ENCODE measurements around the gene ADGRB3. TPM values are rescaled to one million over a fixed set of nuclear protein-coding genes. Genes with fewer than 3 reads are reported as not detected.
"Not testable (repeated sequence)": the region's sequence is repeated elsewhere in the genome, so short reads cannot be mapped to it uniquely, and the experiment has no call there.

Gene ADGRB3
- total RNA-seq, 1 donor from 2014 or later, result not detected

- no peak for TF ChIP-seq CTCF (IDR thresholded peaks at IDR 0.05; ENCODE audit: insufficient read depth, low read length, severe bottlenecking)
- no peak overlapping the region for H3K4me3 ChIP-seq (ENCODE audit: low read depth, low read length)
- no peak for DNase-seq (ENCODE audit: low read depth)
- FAIRE-seq, result no peak
- no peaks in the 10 kb centered on the region for H3K36me3 ChIP-seq (ENCODE audit: control insufficient read depth, insufficient read depth, low read length)
- no peaks in the 10 kb centered on the region for H3K27me3 ChIP-seq (ENCODE audit: control insufficient read depth, insufficient read depth, low read length)
Measured at GRCh38 chr6:69427882-69428281, 792.8 kb downstream of the ADGRB3 start.

- not testable (repeated sequence) for H3K4me3 ChIP-seq (ENCODE audit: low read depth, low read length); FAIRE-seq; DNase-seq (ENCODE audit: low read depth); H3K36me3 ChIP-seq (ENCODE audit: control insufficient read depth, insufficient read depth, low read length); H3K27me3 ChIP-seq (ENCODE audit: control insufficient read depth, insufficient read depth, low read length)
Measured at GRCh38 chr6:69432168-69432567, 797.1 kb downstream of the ADGRB3 start.

- DNase-seq (ENCODE audit: low read depth); H3K36me3 ChIP-seq (ENCODE audit: control insufficient read depth, insufficient read depth, low read length); H3K4me3 ChIP-seq (ENCODE audit: low read depth, low read length); FAIRE-seq; H3K27me3 ChIP-seq (ENCODE audit: control insufficient read depth, insufficient read depth, low read length): not testable (repeated sequence)
Measured at GRCh38 chr6:69433116-69433515, 798.0 kb downstream of the ADGRB3 start.

GRCh38 chr6:69438113-69438512 lies 803.0 kb downstream of the ADGRB3 start:
- no peak for FAIRE-seq
- no peaks in the 10 kb centered on the region for H3K27me3 ChIP-seq (ENCODE audit: control insufficient read depth, insufficient read depth, low read length)
- TF ChIP-seq CTCF (IDR thresholded peaks at IDR 0.05; ENCODE audit: insufficient read depth, low read length, severe bottlenecking), result no peak

More at GRCh38 chr6:69438113-69438512, 803.0 kb downstream of the ADGRB3 start:
- H3K36me3 ChIP-seq (ENCODE audit: control insufficient read depth, insufficient read depth, low read length), result no peaks in the 10 kb centered on the region
- DNase-seq (ENCODE audit: low read depth), result no peak
- H3K4me3 ChIP-seq (ENCODE audit: low read depth, low read length), result no peak overlapping the region

All from bronchial epithelial cell (primary cell).